ENCODE data around the gene STRN4.

Gene STRN4

GRCh38 chr19:46746281-46747057 lies at the start of gene STRN4:
Gene STRN4 (minus strand): TSS chr19:46746450. CDS start chr19:46746430, 20 bp downstream.
- H3K27ac ChIP-seq = peak within 1 kb of the TSS; percentile 93
- TF ChIP-seq ZFX (IDR thresholded peaks at IDR 0.05) (peak; percentile 33; the same call in 1 of the 2 replicates), CTCF (conservative IDR thresholded peaks at IDR 0.05) (no peak)

- no peak overlapping the region for H3K27ac ChIP-seq
- TF ChIP-seq ZFX (IDR thresholded peaks at IDR 0.05) (no peak), CTCF (conservative IDR thresholded peaks at IDR 0.05) (no peak)
These were observed 45.7 kb upstream of the STRN4 start for GRCh38 chr19:46791944-46792343.

- no peak overlapping the region; the same call in none of the 2 replicates for H3K27ac ChIP-seq
- no peak for TF ChIP-seq CTCF (conservative IDR thresholded peaks at IDR 0.05)
- TF ChIP-seq ZFX (IDR thresholded peaks at IDR 0.05) = no peak
These were observed 43.1 kb upstream of the STRN4 start for GRCh38 chr19:46789371-46789770.

GRCh38 chr19:46788968-46789338 lies 42.7 kb upstream of the STRN4 start:
- H3K27ac ChIP-seq = no peak overlapping the region; the same call in none of the 2 replicates
- TF ChIP-seq ZFX (IDR thresholded peaks at IDR 0.05) (no peak), CTCF (conservative IDR thresholded peaks at IDR 0.05) (no peak)

GRCh38 chr19:46788262-46788967 lies 42.2 kb upstream of the STRN4 start, which contains the start of gene SLC1A5:
Gene SLC1A5 (minus strand): TSS chr19:46788594. CDS start chr19:46787965, 629 bp downstream.
- TF ChIP-seq CTCF (conservative IDR thresholded peaks at IDR 0.05) (no peak), ZFX (IDR thresholded peaks at IDR 0.05) (no peak)
- H3K27ac ChIP-seq = peak within 1 kb of the TSS; percentile 99

- H3K27ac ChIP-seq = peak overlapping the region; percentile 99
- TF ChIP-seq CTCF (conservative IDR thresholded peaks at IDR 0.05) = no peak
- no peak for TF ChIP-seq ZFX (IDR thresholded peaks at IDR 0.05)
These were observed 41.3 kb upstream of the STRN4 start for GRCh38 chr19:46787331-46788261.

Data from C4-2B (cell line).